Aorta (tissue), 5 donors: ENCODE measurements around the gene PI4KA. TPM values are rescaled to one million over a fixed set of nuclear protein-coding genes. Genes with fewer than 3 reads are reported as not detected.

Experiments
- ATAC-seq: fragments of 200-7000 bp; cut with Tn5 transposase; one replicate; pipeline ENCODE4 v1.9.1; 2022; ENCODE audit warnings: moderate library complexity; ENCODE audit not compliant: low FRiP score
- DNase-seq, 2 donors: peaks; one replicate each; pipeline ENCODE4 v3.0.0-alpha.2; 2020
- H3K27ac ChIP-seq, 2 donors: one replicate each; pipeline ENCODE4 v1.5.1; 2013; ENCODE audit warnings: low read length in 2 of 2, mild to moderate bottlenecking in 2 of 2, moderate library complexity in 2 of 2, control low read depth in 1 of 2, inconsistent platforms in 1 of 2, low read depth in 1 of 2
- H3K27me3 ChIP-seq, 2 donors: one replicate each; pipeline ENCODE4 v1.6.1; 2013; ENCODE audit warnings: control low read depth in 1 of 2, low read length in 1 of 2, mild to moderate bottlenecking in 1 of 2, moderate library complexity in 1 of 2; ENCODE audit not compliant: insufficient read depth in 2 of 2, control insufficient read depth in 1 of 2
- H3K36me3 ChIP-seq, 2 donors: one replicate each; pipeline ENCODE4 v1.6.1; 2013; ENCODE audit warnings: control low read depth in 1 of 2, low read length in 1 of 2, mild to moderate bottlenecking in 1 of 2; ENCODE audit not compliant: insufficient read depth in 2 of 2, control insufficient read depth in 1 of 2
- H3K4me1 ChIP-seq, 2 donors: one replicate each; pipeline ENCODE4 v1.6.1; 2013; ENCODE audit warnings: low read length in 2 of 2, control low read depth in 1 of 2, mild to moderate bottlenecking in 1 of 2, moderate library complexity in 1 of 2; ENCODE audit not compliant: insufficient read depth in 2 of 2, control insufficient read depth in 1 of 2
- H3K4me3 ChIP-seq, 2 donors: one replicate each; pipeline ENCODE4 v1.5.1; 2013; ENCODE audit warnings: low read length in 2 of 2, control low read depth in 1 of 2, mild to moderate bottlenecking in 1 of 2
- H3K9me3 ChIP-seq: one replicate; pipeline ENCODE4 v1.6.1; 2013; ENCODE audit warnings: mild to moderate bottlenecking, low read length; ENCODE audit not compliant: control insufficient read depth
- WGBS, 2 donors: extraction: QIAGEN DNeasy Blood & Tissue Kit; methylation state at CpG; one replicate each; pipeline ENCODE4 v1.1.7; 2013; 5-methylcytosine and 5-hydroxymethylcytosine counted together
- intact Hi-C, 2 donors: fragments of 100-400 bp; cut with DNase I; formaldehyde crosslinking; loops; one replicate each; pipeline versions ENCODE4 v1.14.2 to v1.15.0; 2022
- polyA plus RNA-seq, 2 donors: library from polyadenylated mRNA; stranded (reverse); fragments of 200-250 nt; gene quantifications; one replicate each; pipeline ENCODE4 v1.2.3, GENCODE V29; 2013
- total RNA-seq, 2 donors: library from RNA; stranded (reverse); fragmentation: NEBNext Ultra II Directional; extraction: Animal tissue kit (Norgen Biotek cat#: 25700); gene quantifications; one replicate each; pipeline ENCODE4 v1.2.1, GENCODE V29; 2021
- donor health status: healthy with polysubstance abuse.
- donor health status: Bipolar disorder and iron deficiency.
- donor health status: DM: no; HTN: no; CAD: no.
- donor health status: DM: no; HTN: no; CAD: no.
- donor health status: DM: yes; HTN: yes; CAD: no.

PI4KA gene
- total and polyA plus RNA-seq, 4 donors: 21.9 to 107 (median 74.8) TPM

GRCh38 chr22:20816559-20816958 lies 42.1 kb downstream of the PI4KA start:
- H3K27me3 ChIP-seq: no peaks in the 10 kb centered on the region
- WGBS, 2 donors: 90 to 96% methylated on average over 6 of the region's 6 CpGs
- H3K4me3 ChIP-seq: no peak overlapping the region
- no peaks in the 10 kb centered on the region for H3K4me1 ChIP-seq
- peaks cover 5 to 16% of the 10 kb centered on the region in 2 donors for H3K36me3 ChIP-seq
- DNase-seq (no peak), ATAC-seq (no peak)
- intact Hi-C loops: no loop called here
- no peak overlapping the region for H3K27ac ChIP-seq
- H3K9me3 ChIP-seq: no peaks in the 10 kb centered on the region

GRCh38 chr22:20815477-20816050 lies 43.0 kb downstream of the PI4KA start:
- Histone ChIP-seq H3K36me3 (peaks cover 5 to 18% of the 10 kb centered on the region in 2 donors), H3K27ac (no peak overlapping the region), H3K9me3 (no peaks in the 10 kb centered on the region), H3K4me1 (no peaks in the 10 kb centered on the region), H3K4me3 (no peak overlapping the region), H3K27me3 (no peaks in the 10 kb centered on the region)
- intact Hi-C loops: no loop called here
- DNase-seq: no peak
- ATAC-seq: no peak
- WGBS, 2 donors: 93 to 96% methylated on average over 9 of the region's 9 CpGs

- 95 to 96% methylated on average over 5 of the region's 5 CpGs for WGBS, 2 donors
- DNase-seq (no peak), ATAC-seq (no peak)
- no peak overlapping the region for H3K4me3 ChIP-seq
- H3K36me3 ChIP-seq: peaks cover 0 to 20% of the 10 kb centered on the region in 2 donors
- intact Hi-C loops: no loop called here
- H3K9me3 ChIP-seq: no peaks in the 10 kb centered on the region
- no peak overlapping the region for H3K27ac ChIP-seq
- no peaks in the 10 kb centered on the region for H3K4me1 ChIP-seq
- no peaks in the 10 kb centered on the region for H3K27me3 ChIP-seq
These were observed 44.3 kb downstream of the PI4KA start for GRCh38 chr22:20814221-20814808.

- Histone ChIP-seq H3K9me3 (no peaks in the 10 kb centered on the region), H3K27me3 (no peaks in the 10 kb centered on the region), H3K4me1 (no peaks in the 10 kb centered on the region), H3K36me3 (peaks cover 0 to 20% of the 10 kb centered on the region in 2 donors), H3K4me3 (no peak overlapping the region), H3K27ac (no peak overlapping the region)
- intact Hi-C loops: no loop called here
- ATAC-seq (no peak), DNase-seq (no peak)
- WGBS, 2 donors: 92 to 95% methylated on average over 4 of the region's 4 CpGs
These were observed 45.6 kb downstream of the PI4KA start for GRCh38 chr22:20813056-20813455.

GRCh38 chr22:20811971-20812660 lies 46.5 kb downstream of the PI4KA start:
- ATAC-seq: no peak
- Histone ChIP-seq H3K36me3 (peaks cover 2 to 21% of the 10 kb centered on the region in 2 donors), H3K27ac (no peak overlapping the region)

GRCh38 chr22:20811171-20811570 lies 47.4 kb downstream of the PI4KA start:
- H3K27me3 ChIP-seq: no peaks in the 10 kb centered on the region
- no peaks in the 10 kb centered on the region for H3K9me3 ChIP-seq
- H3K4me3 ChIP-seq: no peak overlapping the region
- DNase-seq (no peak), ATAC-seq (no peak)
- intact Hi-C loops: no loop called here
- H3K27ac ChIP-seq: no peak overlapping the region
- H3K4me1 ChIP-seq: no peaks in the 10 kb centered on the region
- WGBS, 2 donors: 96 to 98% methylated on average over 1 of the region's 1 CpG
- peaks cover 3 to 19% of the 10 kb centered on the region in 2 donors for H3K36me3 ChIP-seq

More at GRCh38 chr22:20811971-20812660, 46.5 kb downstream of the PI4KA start:
- H3K4me3 ChIP-seq: no peak overlapping the region
- H3K27me3 ChIP-seq: no peaks in the 10 kb centered on the region
- intact Hi-C loops: no loop called here
- WGBS, 2 donors: 95 to 98% methylated on average over 5 of the region's 5 CpGs
- DNase-seq: no peak
- no peaks in the 10 kb centered on the region for H3K9me3 ChIP-seq
- no peaks in the 10 kb centered on the region for H3K4me1 ChIP-seq

- H3K9me3 ChIP-seq: no peaks in the 10 kb centered on the region
These were observed 48.0 kb downstream of the PI4KA start for GRCh38 chr22:20810645-20811044.

GRCh38 chr22:20809538-20810185 lies 48.9 kb downstream of the PI4KA start:
- 91 to 94% methylated on average over 6 of the region's 6 CpGs for WGBS, 2 donors
- ATAC-seq (no peak), DNase-seq (no peak)
- H3K4me1 ChIP-seq: no peaks in the 10 kb centered on the region
- no peak overlapping the region for H3K4me3 ChIP-seq
- intact Hi-C loops: no loop called here
- no peak overlapping the region for H3K27ac ChIP-seq
- H3K27me3 ChIP-seq: no peaks in the 10 kb centered on the region
- H3K9me3 ChIP-seq: no peaks in the 10 kb centered on the region
- peaks cover 8 to 14% of the 10 kb centered on the region in 2 donors for H3K36me3 ChIP-seq

More at GRCh38 chr22:20810645-20811044, 48.0 kb downstream of the PI4KA start:
- Histone ChIP-seq H3K36me3 (peaks cover 3 to 17% of the 10 kb centered on the region in 2 donors), H3K27me3 (no peaks in the 10 kb centered on the region), H3K4me3 (no peak overlapping the region), H3K27ac (no peak overlapping the region), H3K4me1 (no peaks in the 10 kb centered on the region)
- no peak for ATAC-seq
- DNase-seq: no peak
- intact Hi-C loops: no loop called here
- 91 to 92% methylated on average over 9 of the region's 9 CpGs for WGBS, 2 donors
